Left colon (tissue), 2 donors: ENCODE measurements around the gene ERVFRD-1. TPM values are rescaled to one million over a fixed set of nuclear protein-coding genes. Genes with fewer than 3 reads are reported as not detected.
"Not testable (repeated sequence)": the region's sequence is repeated elsewhere in the genome, so short reads cannot be mapped to it uniquely, and the experiment has no call there.

ENCODE experiments used
- ATAC-seq: fragments of 200-7000 bp; cut with Tn5 transposase; one replicate; pipeline ENCODE4 v1.9.1; 2020; ENCODE audit warnings: mild to moderate bottlenecking, moderate library complexity
- DNase-seq, 2 donors: peaks; one replicate each; pipeline ENCODE4 v3.0.0-alpha.2; 2020
- intact Hi-C, 2 donors: fragments of 100-400 bp; cut with DNase I in 1 of 2; cut with micrococcal nuclease in 1 of 2; formaldehyde crosslinking; loops; one replicate each; pipeline versions ENCODE4 v1.11.2 to v1.14.0; 2022; cut with DNase I, micrococcal nuclease
- total RNA-seq, 2 donors: library from RNA; stranded (reverse); fragmentation: NEBNext Ultra II Directional; extraction: Animal tissue kit (Norgen Biotek cat#: 25700); gene quantifications; one replicate each; pipeline ENCODE4 v1.2.1, GENCODE V29; 2021
- donor health status: DM: no; HTN: no; CAD: no.
- donor health status: DM: yes; HTN: yes; CAD: no.

ERVFRD-1 gene
- total RNA-seq, 2 donors from 2014 or later: 0.09 to 0.14 TPM

GRCh38 chr6:11094411-11094851 lies 17.1 kb downstream of the ERVFRD-1 start:
- intact Hi-C loops: no loop called here

DNA sequence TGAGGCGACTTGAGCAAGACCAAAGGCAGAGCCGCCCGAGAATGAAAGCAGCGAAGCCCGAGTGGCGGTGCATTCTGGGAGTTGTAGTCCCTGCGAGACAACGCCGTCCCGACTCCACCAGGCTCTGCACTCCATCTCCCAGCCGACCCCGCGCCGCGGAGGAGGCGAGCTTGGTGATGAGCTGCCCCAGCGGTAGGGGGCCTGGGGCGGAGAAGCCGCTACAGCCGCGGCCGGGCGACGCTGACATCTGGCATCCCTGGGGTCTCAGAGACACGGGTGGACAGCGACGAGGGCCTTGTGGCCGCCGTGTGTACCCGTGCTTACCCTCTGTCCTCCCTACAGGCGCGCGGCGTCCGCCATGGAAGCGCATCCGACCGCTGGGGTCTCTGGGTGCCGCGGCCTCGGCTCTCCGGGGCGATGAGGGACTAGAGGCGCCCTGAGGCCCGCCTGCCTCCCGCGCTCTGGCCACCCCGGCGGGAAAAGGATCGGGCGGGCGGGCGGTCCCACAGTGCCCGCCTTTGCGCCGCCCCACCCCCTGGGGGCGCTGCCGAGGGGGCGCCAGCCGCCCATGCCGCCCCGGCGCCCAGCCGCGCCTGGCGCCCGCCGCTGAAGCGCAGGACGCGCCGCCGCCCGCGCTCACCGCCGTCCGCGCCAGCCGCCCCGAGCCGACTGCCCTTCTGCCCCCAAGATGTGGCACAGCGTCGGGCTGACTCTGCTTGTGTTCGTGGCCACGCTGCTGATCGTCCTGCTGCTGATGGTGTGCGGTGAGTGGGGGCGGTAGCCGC lies 17.7 kb downstream of the ERVFRD-1 start, which contains the start of gene SMIM13:
TSS of gene SMIM13 (plus strand) at position 209 of the 785 bp plus-strand sequence. CDS start at position 689, 480 bp downstream.
- DNase-seq (peak; percentile 98), ATAC-seq (peak; percentile 95)
- intact Hi-C loops: no loop called here

More at GRCh38 chr6:11094411-11094851, 17.1 kb downstream of the ERVFRD-1 start:
- ATAC-seq: peak; percentile 21
- peak; percentile 49 to 65 for DNase-seq

DNA sequence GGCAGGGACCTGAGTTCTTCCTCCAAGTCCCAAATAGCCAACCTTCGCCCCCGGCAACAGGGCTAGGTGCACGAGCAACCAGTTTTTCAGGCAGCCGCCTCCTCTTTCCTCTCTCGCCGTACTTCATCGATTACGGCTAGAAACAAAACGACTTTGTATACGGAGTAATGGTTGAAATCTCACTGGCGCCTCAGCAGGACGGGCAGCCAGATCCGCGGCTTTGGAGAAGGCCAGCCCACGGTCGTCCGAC lies 18.2 kb downstream of the ERVFRD-1 start:
- intact Hi-C loops: no loop called here
- DNase-seq (no peak), ATAC-seq (peak; percentile 19)

GRCh38 chr6:11092668-11093375 lies 18.7 kb downstream of the ERVFRD-1 start:
- peak; percentile 35 for ATAC-seq
- DNase-seq: no peak
- intact Hi-C loops: no loop called here

DNA sequence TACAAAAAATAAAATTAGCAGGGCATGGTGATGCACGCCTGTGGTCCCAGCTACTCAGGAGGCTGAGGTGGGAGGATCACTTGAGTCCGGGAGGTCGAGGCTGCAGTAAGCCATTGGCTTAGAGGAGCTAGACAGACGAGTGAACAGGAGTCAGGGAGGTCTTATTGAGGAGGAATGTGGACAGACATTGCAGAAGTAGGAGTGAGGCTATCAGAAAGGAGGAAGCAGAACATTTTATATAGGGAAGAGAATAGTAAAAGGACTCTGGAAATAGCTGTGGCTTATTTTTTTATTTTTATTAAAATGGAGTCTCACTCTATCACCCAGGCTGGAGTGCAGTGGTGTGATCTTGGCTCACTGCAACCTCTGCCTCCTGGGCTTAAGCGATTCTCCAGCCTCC lies 20.4 kb downstream of the ERVFRD-1 start:
- intact Hi-C loops: not testable (repeated sequence)

GRCh38 chr6:11089695-11090094 lies 21.8 kb downstream of the ERVFRD-1 start:
- ATAC-seq (no peak), DNase-seq (no peak)
- intact Hi-C loops: no loop called here

More for the DNA sequence above, 20.4 kb downstream of the ERVFRD-1 start:
- not testable (repeated sequence) for ATAC-seq, DNase-seq

DNA sequence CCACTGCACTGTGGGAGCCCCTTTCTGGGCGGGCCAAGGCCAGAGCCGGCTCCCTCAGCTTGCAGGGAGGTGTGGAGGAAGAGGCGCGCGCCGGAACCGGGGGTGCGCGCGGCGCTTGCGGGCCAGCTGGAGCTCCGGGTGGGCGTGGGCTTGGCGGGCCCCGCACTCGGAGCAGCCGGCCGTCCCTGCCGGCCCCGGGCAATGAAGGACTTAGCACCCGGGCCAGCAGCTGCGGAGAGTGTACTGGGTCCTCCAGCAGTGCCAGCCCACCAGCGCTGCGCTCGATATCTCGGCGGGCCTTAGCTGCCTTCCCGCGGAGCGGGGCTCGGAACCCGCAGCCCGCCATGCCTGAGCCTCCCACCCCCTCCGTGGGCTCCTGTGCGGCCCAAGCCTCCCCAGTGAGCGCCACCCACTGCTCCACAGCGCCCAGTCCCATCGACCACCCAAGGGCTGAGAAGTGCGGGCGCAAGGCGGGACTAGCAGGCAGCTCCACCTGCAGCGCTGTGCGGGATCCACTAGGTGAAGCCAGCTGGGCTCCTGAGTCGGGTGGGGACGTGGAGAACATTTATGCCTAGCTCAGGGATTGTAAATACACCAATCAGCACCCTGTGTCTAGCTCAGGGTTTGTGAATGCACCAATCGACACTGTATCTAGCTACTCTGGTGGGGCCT lies 24.2 kb downstream of the ERVFRD-1 start:
- DNase-seq, ATAC-seq, intact Hi-C loops: not testable (repeated sequence)

DNA sequence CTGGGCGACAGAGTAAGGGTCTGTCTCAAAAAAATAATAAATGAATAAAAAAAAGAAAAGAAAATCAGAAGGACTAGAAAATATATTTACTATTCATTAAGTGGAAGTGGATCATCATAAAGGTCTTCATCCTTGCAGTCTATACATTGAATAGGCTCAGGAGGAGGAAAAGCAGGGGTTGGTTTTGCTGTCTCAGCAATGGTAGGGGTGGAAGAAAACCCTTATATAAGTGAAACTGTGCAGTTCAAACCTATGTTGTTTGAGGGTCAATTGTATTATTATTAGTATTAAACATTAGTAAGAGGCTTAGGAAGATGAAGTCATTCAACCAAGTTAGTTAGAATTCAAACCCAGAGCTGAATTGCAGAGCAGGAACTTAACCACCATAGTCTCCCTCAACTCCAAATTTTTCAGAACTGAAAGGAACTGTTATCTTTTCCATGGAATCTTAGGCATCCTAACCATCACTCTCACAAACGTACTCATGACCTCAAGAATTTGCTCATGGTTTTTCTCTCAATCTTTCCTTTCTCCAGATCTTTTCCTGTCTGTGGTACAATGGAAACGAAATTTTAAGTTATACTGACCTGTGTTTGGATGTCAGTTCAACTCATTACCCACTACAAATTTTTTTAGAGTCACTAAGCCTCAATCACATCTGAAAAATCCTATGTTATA lies 25.6 kb downstream of the ERVFRD-1 start:
- ATAC-seq (no peak), DNase-seq (no peak)
- intact Hi-C loops: no loop called here

GRCh38 chr6:11083956-11084355 lies 27.6 kb downstream of the ERVFRD-1 start:
- ATAC-seq (no peak), DNase-seq (no peak)
- intact Hi-C loops: no loop called here

DNA sequence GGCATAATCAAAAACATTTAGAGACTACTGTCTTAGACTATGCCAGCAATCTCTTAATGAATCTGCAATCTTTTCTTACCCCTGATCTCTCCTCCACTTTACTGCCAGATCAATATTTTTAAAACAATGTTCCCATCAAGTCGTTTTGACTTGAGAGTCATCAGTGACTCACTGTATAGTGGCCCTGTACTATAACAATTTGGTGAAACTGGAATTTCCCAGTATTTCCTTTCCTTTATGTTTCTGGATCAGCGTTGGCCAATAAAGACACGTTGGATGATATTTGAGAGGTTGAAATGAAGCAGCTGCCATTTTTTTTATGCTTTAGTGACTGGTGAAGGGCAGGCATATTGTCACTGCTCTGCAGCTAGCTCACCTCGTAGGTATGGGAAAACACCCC lies 28.0 kb downstream of the ERVFRD-1 start:
- intact Hi-C loops: no loop called here
- DNase-seq: no peak
- ATAC-seq: no peak

DNA sequence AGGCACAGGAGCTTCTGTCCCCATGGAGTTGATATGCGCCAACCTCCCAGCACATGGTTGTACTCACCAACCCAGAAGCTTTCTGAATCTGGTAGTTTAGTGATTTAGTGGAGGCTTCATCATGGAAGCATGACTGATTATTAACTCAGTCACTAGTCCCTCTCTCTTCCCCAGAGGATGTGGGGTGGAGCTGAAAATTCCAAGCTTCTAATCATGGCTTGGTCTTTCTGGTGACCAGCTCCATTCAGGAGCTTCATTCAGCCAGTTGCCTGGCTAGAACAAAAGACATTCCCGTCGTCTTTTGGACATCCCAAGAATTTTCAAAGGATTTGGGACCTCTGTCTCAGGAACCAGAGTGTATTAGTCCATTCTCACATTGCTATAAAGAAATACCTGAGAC lies 31.2 kb downstream of the ERVFRD-1 start:
- intact Hi-C loops: no loop called here
- no peak for DNase-seq
- ATAC-seq: no peak

DNA sequence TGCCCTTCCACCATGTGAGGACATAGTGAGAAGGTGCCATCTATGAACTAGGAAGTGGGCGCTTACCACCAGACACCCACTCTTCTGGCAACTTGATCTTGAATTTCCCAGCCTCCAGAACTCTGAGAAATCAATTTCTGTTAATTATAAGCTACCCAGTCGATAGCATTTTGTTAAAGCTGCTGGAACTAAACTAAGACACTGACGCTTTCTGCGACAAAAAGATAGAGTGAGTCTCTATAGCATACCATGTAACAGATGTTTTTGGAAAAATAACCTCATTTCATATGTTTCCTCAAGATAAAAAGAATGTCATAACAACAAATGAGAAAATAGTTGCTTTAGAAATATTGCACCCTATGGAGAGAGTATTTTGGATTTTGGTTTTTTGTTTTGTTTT lies 33.3 kb downstream of the ERVFRD-1 start:
- ATAC-seq (no peak), DNase-seq (no peak)
- intact Hi-C loops: no loop called here

DNA sequence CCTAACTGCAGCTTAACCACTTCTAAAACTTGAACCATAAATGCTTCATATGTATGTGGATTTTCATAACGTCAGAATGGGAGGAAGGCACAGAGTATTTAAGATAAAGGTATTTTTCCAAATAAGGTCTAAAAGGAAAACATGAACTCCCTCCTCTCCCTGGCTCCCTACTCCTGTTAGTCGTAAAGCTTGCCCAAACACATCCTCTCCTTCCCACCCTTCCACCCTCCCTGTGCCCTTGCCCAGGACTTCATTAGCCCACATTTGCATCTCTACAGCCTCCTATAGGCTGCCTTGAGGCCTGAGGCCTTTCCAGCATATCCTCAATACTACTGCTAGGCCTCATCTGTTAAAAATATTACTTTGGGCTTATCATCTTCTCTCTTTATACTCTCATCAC lies 35.0 kb downstream of the ERVFRD-1 start:
- intact Hi-C loops: no loop called here
- DNase-seq (no peak), ATAC-seq (no peak)

GRCh38 chr6:11072101-11072500 lies 39.4 kb downstream of the ERVFRD-1 start:
- no peak for ATAC-seq
- DNase-seq: no peak
- intact Hi-C loops: no loop called here

- DNase-seq: no peak
- intact Hi-C loops: loop anchor here in 1 of 2 donors (5.0 kb wide), 1 partner anchor 117 kb away; no protein-coding TSS in a partner anchor
- no peak for ATAC-seq
These were observed 41.8 kb downstream of the ERVFRD-1 start for GRCh38 chr6:11069760-11070159.

GRCh38 chr6:11067348-11067747 lies 44.2 kb downstream of the ERVFRD-1 start:
- no peak for DNase-seq
- ATAC-seq: peak; percentile 31
- intact Hi-C loops: loop anchor here in 1 of 2 donors (5.0 kb wide), 1 partner anchor 115 kb away; no protein-coding TSS in a partner anchor

GRCh38 chr6:11066505-11067347 lies 44.8 kb downstream of the ERVFRD-1 start:
- DNase-seq (no peak), ATAC-seq (peak; percentile 67)
- intact Hi-C loops: loop anchor here in 1 of 2 donors (5.0 kb wide), 1 partner anchor 114 kb away; no protein-coding TSS in a partner anchor
